HT1080 (cell line): ENCODE measurements around the gene ARHGEF33. TPM values are rescaled to one million over a fixed set of nuclear protein-coding genes. Genes with fewer than 3 reads are reported as not detected.
A peak's percentile ranks its signal among the peaks of the same experiment; 100 is the strongest.

ENCODE experiments used
- DNase-seq: peaks from one replicate; pipeline ENCODE4 v3.0.0-alpha.2; 2015; ENCODE audit warnings: low read depth
- polyA plus RNA-seq, 2 experiments: library from polyadenylated mRNA; depleted of rRNA; stranded (reverse); fragments of >200 nt; gene quantifications; 2 replicates each; pipeline ENCODE4 v1.2.3, GENCODE V29; 2015
- total RNA-seq: library from RNA; depleted of rRNA; stranded (reverse); fragments of >200 nt; shearing (Covaris generic); gene quantifications from 2 replicates; pipeline ENCODE4 v1.2.3, GENCODE V29; 2014; rRNA removed

The ARHGEF33 gene
- total RNA-seq = 0.80 TPM in 1 of 2 replicates, not detected in the other
- polyA plus RNA-seq (2015; cell fraction: cytosol; rRNA removed) = 0.01 and 0.05 TPM in 2 replicates
- 0.12 and 0.40 TPM in 2 replicates for polyA plus RNA-seq (2015; cell fraction: nucleus; rRNA removed)

- no peak for DNase-seq
Measured at GRCh38 chr2:38889575-38889974, at the start of gene ARHGEF33. TSS of gene ARHGEF33 (plus strand) at chr2:38889875. CDS start at chr2:38919448, 29,573 bp downstream.

- no peak for DNase-seq
Measured at GRCh38 chr2:38850045-38850444, 39.6 kb upstream of the ARHGEF33 start.

- DNase-seq = no peak
Measured at GRCh38 chr2:38856165-38856564, 33.5 kb upstream of the ARHGEF33 start.

GRCh38 chr2:38862476-38862875 lies 27.2 kb upstream of the ARHGEF33 start:
- no peak for DNase-seq

GRCh38 chr2:38863061-38863695 lies 26.5 kb upstream of the ARHGEF33 start:
- DNase-seq = no peak

GRCh38 chr2:38866773-38867443 lies 22.8 kb upstream of the ARHGEF33 start:
- peak; percentile 74 for DNase-seq

- no peak for DNase-seq
Measured at GRCh38 chr2:38871432-38871831, 18.2 kb upstream of the ARHGEF33 start.

- DNase-seq = no peak
Measured at GRCh38 chr2:38873763-38874162, 15.9 kb upstream of the ARHGEF33 start.

GRCh38 chr2:38875227-38875575 lies 14.5 kb upstream of the ARHGEF33 start:
- DNase-seq = no peak

- peak; percentile 86 for DNase-seq
Measured at GRCh38 chr2:38875576-38876367, 13.9 kb upstream of the ARHGEF33 start, which contains the start of the genes DHX57 and MORN2. TSS of gene DHX57 (minus strand) at chr2:38875934. CDS start at chr2:38868405, 7,529 bp downstream. TSS of gene MORN2 (plus strand) at chr2:38875976.

- DNase-seq = no peak
Measured at GRCh38 chr2:38876407-38876806, 13.3 kb upstream of the ARHGEF33 start.

GRCh38 chr2:38886063-38886462 lies 3.6 kb upstream of the ARHGEF33 start:
- no peak for DNase-seq

- no peak for DNase-seq
Measured at GRCh38 chr2:38887347-38887746, 2.3 kb upstream of the ARHGEF33 start.

GRCh38 chr2:38887902-38888554 lies 1.6 kb upstream of the ARHGEF33 start:
- no peak for DNase-seq

GRCh38 chr2:38889045-38889444 lies 630 bp upstream of the ARHGEF33 start:
- DNase-seq = no peak

GRCh38 chr2:38892819-38893218 lies 3.1 kb downstream of the ARHGEF33 start:
- DNase-seq = no peak

GRCh38 chr2:38898256-38898655 lies 8.6 kb downstream of the ARHGEF33 start:
- DNase-seq = peak; percentile 39

- no peak for DNase-seq
Measured at GRCh38 chr2:38900726-38901125, 11.1 kb downstream of the ARHGEF33 start.

- DNase-seq = no peak
Measured at GRCh38 chr2:38905251-38905650, 15.6 kb downstream of the ARHGEF33 start.

- DNase-seq = no peak
Measured at GRCh38 chr2:38907242-38907641, 17.6 kb downstream of the ARHGEF33 start.
